ENCODE results near the gene TGFBR2. TPM values are rescaled to one million over a fixed set of nuclear protein-coding genes. Genes with fewer than 3 reads are reported as not detected.

Gene TGFBR2
- total and polyA plus RNA-seq, 10 of the 15 experiments (the other 5 are each of a cell fraction or from before 2014, with no cell fraction given), result 0.02 to 0.98 (median 0.18) TPM; not detected in 1

DNA sequence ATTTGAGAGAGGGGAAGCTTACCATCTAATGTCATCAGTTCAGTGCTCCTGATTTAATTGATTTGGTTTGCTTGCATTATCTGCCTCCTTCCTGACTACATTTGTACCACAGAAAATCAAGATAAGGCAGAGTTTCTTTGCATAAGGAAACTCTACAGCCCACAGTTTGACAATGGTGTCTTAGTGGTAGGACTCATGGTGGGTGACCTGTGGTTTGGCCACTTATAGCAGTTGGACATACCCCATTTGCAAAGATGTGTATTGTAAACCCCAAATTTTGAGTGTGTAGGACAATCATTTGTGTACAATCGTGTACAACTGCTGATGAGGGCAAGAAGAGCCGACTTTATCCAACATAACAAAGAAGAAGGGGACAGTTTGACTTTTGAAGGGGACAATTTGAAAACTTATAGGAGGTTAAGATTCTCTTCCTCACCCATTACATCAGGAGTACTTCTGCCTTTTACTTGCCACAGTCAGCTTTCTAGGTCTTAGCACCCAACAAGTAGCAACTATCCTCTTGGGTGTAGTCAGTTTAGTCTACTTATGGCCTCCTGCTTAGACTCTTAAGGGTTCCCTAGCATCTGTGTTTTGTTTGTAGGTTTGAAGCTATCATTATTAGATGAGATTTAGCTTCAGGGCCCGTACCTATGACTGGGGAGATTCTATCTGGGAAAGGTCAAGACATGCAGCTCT is 6.2 kb downstream of the TGFBR2 start:
- H3K27ac ChIP-seq (ENCODE audit: control insufficient read depth, insufficient read depth), result no peak overlapping the region
- ATAC-seq, result no peak

More for the DNA sequence above, 6.2 kb downstream of the TGFBR2 start:
- POLR2A ChIA-PET, result no interaction called here
- no peak for TF ChIP-seq CEBPB (IDR thresholded peaks at IDR 0.05; ENCODE audit: borderline replicate concordance in 1 of 2, low read depth in 2 of 2, low read length in 2 of 2)
- TF ChIP-seq, protein P1, sequence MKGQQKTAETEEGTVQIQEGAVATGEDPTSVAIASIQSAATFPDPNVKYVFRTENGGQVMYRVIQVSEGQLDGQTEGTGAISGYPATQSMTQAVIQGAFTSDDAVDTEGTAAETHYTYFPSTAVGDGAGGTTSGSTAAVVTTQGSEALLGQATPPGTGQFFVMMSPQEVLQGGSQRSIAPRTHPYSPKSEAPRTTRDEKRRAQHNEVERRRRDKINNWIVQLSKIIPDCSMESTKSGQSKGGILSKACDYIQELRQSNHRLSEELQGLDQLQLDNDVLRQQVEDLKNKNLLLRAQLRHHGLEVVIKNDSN (IDR thresholded peaks at IDR 0.05; ENCODE audit: borderline replicate concordance, extremely low read length, insufficient read depth, low read depth, low read length), result no peak
- TF ChIP-seq, protein P2, sequence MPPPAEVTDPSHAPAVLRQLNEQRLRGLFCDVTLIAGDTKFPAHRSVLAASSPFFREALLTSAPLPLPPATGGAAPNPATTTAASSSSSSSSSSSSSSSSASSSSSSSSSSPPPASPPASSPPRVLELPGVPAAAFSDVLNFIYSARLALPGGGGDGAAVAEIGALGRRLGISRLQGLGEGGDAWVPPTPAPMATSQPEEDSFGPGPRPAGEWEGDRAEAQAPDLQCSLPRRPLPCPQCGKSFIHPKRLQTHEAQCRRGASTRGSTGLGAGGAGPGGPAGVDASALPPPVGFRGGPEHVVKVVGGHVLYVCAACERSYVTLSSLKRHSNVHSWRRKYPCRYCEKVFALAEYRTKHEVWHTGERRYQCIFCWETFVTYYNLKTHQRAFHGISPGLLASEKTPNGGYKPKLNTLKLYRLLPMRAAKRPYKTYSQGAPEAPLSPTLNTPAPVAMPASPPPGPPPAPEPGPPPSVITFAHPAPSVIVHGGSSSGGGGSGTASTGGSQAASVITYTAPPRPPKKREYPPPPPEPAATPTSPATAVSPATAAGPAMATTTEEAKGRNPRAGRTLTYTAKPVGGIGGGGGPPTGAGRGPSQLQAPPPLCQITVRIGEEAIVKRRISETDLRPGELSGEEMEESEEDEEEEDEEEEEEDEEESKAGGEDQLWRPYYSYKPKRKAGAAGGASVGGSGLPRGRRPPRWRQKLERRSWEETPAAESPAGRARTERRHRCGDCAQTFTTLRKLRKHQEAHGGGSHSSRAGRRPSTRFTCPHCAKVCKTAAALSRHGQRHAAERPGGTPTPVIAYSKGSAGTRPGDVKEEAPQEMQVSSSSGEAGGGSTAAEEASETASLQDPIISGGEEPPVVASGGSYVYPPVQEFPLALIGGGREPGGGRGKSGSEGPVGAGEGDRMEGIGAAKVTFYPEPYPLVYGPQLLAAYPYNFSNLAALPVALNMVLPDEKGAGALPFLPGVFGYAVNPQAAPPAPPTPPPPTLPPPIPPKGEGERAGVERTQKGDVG (CRISPR knock-in tag; IDR thresholded peaks at IDR 0.05), result no peak
- TF ChIP-seq HDGF (IDR thresholded peaks at IDR 0.05), result no peak
- TF ChIP-seq, protein P3, sequence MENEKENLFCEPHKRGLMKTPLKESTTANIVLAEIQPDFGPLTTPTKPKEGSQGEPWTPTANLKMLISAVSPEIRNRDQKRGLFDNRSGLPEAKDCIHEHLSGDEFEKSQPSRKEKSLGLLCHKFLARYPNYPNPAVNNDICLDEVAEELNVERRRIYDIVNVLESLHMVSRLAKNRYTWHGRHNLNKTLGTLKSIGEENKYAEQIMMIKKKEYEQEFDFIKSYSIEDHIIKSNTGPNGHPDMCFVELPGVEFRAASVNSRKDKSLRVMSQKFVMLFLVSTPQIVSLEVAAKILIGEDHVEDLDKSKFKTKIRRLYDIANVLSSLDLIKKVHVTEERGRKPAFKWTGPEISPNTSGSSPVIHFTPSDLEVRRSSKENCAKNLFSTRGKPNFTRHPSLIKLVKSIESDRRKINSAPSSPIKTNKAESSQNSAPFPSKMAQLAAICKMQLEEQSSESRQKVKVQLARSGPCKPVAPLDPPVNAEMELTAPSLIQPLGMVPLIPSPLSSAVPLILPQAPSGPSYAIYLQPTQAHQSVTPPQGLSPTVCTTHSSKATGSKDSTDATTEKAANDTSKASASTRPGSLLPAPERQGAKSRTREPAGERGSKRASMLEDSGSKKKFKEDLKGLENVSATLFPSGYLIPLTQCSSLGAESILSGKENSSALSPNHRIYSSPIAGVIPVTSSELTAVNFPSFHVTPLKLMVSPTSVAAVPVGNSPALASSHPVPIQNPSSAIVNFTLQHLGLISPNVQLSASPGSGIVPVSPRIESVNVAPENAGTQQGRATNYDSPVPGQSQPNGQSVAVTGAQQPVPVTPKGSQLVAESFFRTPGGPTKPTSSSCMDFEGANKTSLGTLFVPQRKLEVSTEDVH (IDR thresholded peaks at IDR 0.05; ENCODE audit: low read depth, partially characterized antibody), result no peak
- TF ChIP-seq, protein P4, sequence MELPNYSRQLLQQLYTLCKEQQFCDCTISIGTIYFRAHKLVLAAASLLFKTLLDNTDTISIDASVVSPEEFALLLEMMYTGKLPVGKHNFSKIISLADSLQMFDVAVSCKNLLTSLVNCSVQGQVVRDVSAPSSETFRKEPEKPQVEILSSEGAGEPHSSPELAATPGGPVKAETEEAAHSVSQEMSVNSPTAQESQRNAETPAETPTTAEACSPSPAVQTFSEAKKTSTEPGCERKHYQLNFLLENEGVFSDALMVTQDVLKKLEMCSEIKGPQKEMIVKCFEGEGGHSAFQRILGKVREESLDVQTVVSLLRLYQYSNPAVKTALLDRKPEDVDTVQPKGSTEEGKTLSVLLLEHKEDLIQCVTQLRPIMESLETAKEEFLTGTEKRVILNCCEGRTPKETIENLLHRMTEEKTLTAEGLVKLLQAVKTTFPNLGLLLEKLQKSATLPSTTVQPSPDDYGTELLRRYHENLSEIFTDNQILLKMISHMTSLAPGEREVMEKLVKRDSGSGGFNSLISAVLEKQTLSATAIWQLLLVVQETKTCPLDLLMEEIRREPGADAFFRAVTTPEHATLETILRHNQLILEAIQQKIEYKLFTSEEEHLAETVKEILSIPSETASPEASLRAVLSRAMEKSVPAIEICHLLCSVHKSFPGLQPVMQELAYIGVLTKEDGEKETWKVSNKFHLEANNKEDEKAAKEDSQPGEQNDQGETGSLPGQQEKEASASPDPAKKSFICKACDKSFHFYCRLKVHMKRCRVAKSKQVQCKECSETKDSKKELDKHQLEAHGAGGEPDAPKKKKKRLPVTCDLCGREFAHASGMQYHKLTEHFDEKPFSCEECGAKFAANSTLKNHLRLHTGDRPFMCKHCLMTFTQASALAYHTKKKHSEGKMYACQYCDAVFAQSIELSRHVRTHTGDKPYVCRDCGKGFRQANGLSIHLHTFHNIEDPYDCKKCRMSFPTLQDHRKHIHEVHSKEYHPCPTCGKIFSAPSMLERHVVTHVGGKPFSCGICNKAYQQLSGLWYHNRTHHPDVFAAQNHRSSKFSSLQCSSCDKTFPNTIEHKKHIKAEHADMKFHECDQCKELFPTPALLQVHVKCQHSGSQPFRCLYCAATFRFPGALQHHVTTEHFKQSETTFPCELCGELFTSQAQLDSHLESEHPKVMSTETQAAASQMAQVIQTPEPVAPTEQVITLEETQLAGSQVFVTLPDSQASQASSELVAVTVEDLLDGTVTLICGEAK (IDR thresholded peaks at IDR 0.05; ENCODE audit: borderline replicate concordance), result no peak
- no peak for TF ChIP-seq MEF2B (IDR thresholded peaks at IDR 0.05; ENCODE audit: partially characterized antibody, poor library complexity, severe bottlenecking)
- FAIRE-seq (no peak), DNase-seq (ENCODE audit: low read depth, low spot score) (no peak)
- Histone ChIP-seq H4K20me1 (ENCODE audit: control insufficient read depth, insufficient read depth) (no peaks in the 10 kb centered on the region), H2AFZ (ENCODE audit: control insufficient read depth, low read depth, low read length) (no peak overlapping the region), H3K4me1 (ENCODE audit: control insufficient read depth, insufficient read depth, low read length) (no peaks in the 10 kb centered on the region), H3K79me2 (ENCODE audit: control insufficient read depth, insufficient read depth, low read length) (no peaks in the 10 kb centered on the region), H3K4me2 (ENCODE audit: control insufficient read depth, insufficient read depth) (no peak overlapping the region), H3K9me3 (replicated peaks; ENCODE audit: control insufficient read depth, insufficient read depth, low read length) (no peaks in the 10 kb centered on the region; the same call in 2 of the 3 replicates), H3K9ac (ENCODE audit: control insufficient read depth, insufficient read depth, low read length) (no peak overlapping the region), H3K27me3 (replicated peaks in 1 of 2; ENCODE audit: control insufficient read depth in 2 of 2, insufficient read depth in 2 of 2, low read length in 1 of 2) (peaks cover 0 to 14% of the 10 kb centered on the region in 2 experiments; a peak in 3 of 4 replicates), H3K36me3 (ENCODE audit: control insufficient read depth in 2 of 2, insufficient read depth in 2 of 2, low read length in 1 of 2) (no peaks in the 10 kb centered on the region), H3K4me3 (no peak overlapping the region)
- intact Hi-C loops (cut with micrococcal nuclease; ENCODE audit: unreplicated experiment) (no loop called here), in situ Hi-C loops (cut with MboI) (no loop called here)
- CTCF ChIA-PET, result interaction anchor here (0.6 kb wide), 1 partner anchor 408 kb away, joined by 3 read pairs; no protein-coding TSS in a partner anchor
- RAD21 ChIA-PET (ENCODE audit: unreplicated experiment), result no interaction called here
- BruUV-seq (replicated peaks), result no TSS peak
- WGBS (ENCODE audit: insufficient coverage, insufficient replicate concordance, low lambda C conversion rate, missing lambda C conversion rate), result 0% methylated on average over 3 of the region's 3 CpGs
- SMC1A ChIA-PET (ENCODE audit: uncharacterized antibody, unreplicated experiment), result no interaction called here
